GM18507 (cell line): ENCODE results near the gene ZHX3.
"Not testable (repeated sequence)": the region's sequence is repeated elsewhere in the genome, so short reads cannot be mapped to it uniquely, and the experiment has no call there.

Experiments used
- DNase-seq: peaks from one replicate; pipeline ENCODE4 v3.0.0; 2011; ENCODE audit warnings: low read depth; ENCODE audit not compliant: insufficient read length; ENCODE audit errors: extremely low spot score
- FAIRE-seq: peaks from 2 replicates; lab custom pipeline; 2011; peaks lifted over from hg19 to GRCh38; lab: Jason Lieb, UNC

ZHX3 gene

GRCh38 chr20:41334443-41335421 lies 17.2 kb upstream of the ZHX3 start:
- no peak for DNase-seq
- FAIRE-seq = no peak

DNA sequence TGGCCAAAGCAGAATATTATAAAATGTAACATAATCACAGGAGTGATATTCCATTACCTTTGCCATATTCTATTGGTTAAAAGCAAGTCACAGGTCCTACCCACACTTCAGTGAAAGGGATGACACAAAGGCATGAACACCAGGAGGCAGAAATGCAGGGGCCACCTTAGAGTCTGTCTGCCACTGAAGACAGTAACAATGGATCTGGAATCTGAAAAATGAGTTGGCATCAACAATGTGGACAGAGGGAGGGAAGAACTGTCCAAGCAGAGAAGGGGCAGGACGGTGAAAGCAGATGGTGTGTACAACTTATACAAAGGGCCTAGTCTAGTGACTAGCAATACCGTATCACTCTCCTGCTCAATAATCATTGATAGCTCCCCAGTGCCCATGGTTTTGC lies 16.5 kb upstream of the ZHX3 start:
- DNase-seq (no peak), FAIRE-seq (no peak)

GRCh38 chr20:41331731-41332130 lies 14.2 kb upstream of the ZHX3 start:
- no peak for FAIRE-seq
- no peak for DNase-seq

GRCh38 chr20:41330941-41331340 lies 13.4 kb upstream of the ZHX3 start:
- FAIRE-seq (no peak), DNase-seq (no peak)

- DNase-seq (no peak), FAIRE-seq (no peak)
Observed at GRCh38 chr20:41330343-41330720, 12.8 kb upstream of the ZHX3 start.

- DNase-seq (peak; percentile 33), FAIRE-seq (peak; percentile 33)
Observed at GRCh38 chr20:41329435-41330342, 12.2 kb upstream of the ZHX3 start.

DNA sequence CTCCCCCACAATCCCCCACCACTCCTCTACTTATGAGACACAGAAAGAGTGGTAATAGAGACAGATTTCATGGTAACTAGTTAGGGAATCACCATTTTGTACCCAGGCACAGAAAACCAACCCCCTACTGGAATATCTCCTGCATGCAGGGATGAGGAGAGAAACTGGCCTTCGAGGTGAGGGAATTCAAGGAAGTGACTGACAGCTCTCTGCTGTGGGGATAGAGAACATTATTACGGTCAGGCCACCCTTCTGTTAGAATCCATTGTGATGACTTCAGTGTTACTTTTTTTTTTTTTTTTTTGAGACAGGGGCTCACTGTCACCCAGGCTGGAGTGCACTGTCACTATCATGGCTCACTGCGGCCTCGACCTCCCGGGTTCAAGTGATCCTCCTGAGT lies 9.6 kb upstream of the ZHX3 start:
- DNase-seq (no peak), FAIRE-seq (no peak)

DNA sequence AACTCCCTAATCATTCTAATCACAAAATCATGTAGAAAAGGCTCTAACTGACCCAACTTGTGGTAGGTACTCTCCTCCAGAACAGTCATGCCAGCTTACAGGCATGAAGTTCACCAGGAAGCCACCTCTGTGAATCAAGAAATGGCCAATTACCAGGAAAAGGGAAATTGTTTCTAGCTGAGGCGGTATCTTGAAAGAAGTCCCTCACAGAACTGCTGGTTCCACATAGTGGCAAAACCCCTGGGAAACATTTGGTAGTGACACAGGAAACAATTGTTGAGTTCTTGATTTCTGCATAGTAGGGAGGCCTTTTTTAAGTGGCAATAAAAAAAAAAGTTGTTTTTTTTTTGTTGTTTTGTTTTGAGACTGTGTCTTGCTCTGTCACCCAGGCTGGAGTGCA lies 3.4 kb upstream of the ZHX3 start:
- no peak for DNase-seq

DNA sequence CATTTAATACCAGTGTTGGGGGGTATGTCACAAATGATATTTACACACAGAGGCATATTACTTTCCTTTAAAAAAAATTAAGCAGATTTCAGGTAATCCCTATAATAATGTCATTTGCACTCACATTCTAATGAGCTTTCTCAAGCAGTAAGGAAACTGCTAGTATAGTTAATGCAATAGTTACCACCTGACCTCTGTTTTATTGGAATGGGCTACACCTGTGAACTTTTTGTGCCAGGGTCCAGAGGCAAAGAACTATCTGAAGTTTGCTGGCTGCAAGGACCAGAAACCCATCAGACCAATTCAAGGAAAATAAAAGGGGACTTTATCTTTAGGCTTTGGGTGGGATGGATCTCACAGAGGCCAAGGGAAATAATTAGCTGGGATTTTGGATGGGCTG lies 2.9 kb upstream of the ZHX3 start:
- no peak for DNase-seq
- no peak for FAIRE-seq

More for the DNA sequence above, 3.4 kb upstream of the ZHX3 start:
- no peak for FAIRE-seq

DNA sequence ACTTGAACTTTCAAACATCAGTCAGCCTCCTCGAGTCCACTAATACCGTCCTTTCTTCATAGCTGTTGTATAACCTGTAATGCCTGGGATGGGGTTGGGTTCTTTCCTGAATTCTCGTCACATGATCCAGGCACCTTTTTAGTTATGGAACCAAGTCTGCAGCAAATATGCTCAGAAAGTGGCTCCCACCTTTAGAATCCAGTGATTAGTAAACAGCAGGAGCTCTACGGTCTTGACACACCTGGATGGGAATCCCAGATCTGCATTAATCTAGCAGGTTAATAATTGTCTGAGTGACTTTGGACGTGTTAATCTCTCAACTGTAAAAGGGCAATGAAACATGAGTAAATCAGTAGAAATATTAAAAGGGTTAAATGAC lies 729 bp upstream of the ZHX3 start:
- DNase-seq (no peak), FAIRE-seq (no peak)

GRCh38 chr20:41316602-41317545 lies 657 bp downstream of the ZHX3 start:
- FAIRE-seq = no peak
- peak; percentile 69 for DNase-seq

- no peak for DNase-seq
Observed at GRCh38 chr20:41316051-41316450, 1.5 kb downstream of the ZHX3 start.

GRCh38 chr20:41314386-41314785 lies 3.1 kb downstream of the ZHX3 start:
- FAIRE-seq (no peak), DNase-seq (no peak)

More at GRCh38 chr20:41316051-41316450, 1.5 kb downstream of the ZHX3 start:
- no peak for FAIRE-seq

DNA sequence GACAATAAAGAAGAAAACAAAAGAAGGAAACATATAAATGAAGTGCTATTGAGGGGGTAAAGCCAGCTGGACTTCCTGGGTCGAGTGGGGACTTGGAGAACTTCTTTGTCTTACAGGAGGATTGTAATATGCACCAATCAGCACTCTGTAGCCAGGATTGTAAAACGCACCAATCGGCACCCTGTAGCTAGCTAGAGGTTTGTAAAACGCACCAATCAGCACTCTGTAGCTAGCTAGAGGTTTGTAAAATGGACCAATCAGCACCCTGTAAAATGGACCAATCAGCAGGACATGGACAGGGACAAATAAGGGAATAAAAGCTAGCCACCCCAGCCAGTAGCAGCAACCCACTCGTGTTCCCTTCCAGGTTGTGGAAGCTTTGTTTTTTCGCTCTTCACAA lies 5.5 kb downstream of the ZHX3 start:
- FAIRE-seq, DNase-seq: not testable (repeated sequence)

- no peak for DNase-seq
- no peak for FAIRE-seq
Observed at GRCh38 chr20:41309817-41310216, 7.7 kb downstream of the ZHX3 start.

- FAIRE-seq (no peak), DNase-seq (no peak)
Observed at GRCh38 chr20:41308726-41309413, 8.7 kb downstream of the ZHX3 start.

DNA sequence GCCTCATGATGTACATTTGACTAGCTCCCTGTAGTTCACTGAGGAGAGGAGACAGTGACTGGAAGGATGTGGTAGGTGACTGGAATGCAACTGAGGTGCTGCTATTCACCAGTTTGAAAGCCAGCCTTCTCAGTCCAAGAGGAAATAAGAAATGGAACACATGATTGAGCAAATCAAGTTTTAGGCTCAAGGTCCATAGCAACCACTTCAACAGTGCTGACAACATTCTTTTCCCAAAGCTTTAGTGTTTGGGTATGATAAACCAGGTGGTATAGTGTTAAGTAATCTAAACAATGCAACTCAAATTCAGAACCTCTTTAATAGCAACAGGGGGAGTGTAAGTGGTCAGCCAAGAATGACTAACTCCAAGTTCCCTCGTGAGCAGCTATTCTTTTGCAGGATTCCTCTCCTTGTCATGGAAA lies 9.2 kb downstream of the ZHX3 start:
- DNase-seq = no peak
- no peak for FAIRE-seq

GRCh38 chr20:41307021-41307420 lies 10.5 kb downstream of the ZHX3 start:
- FAIRE-seq (no peak), DNase-seq (no peak)
